Caco-2 (cell line): ENCODE results near the gene UBL7. TPM values are rescaled to one million over a fixed set of nuclear protein-coding genes. Genes with fewer than 3 reads are reported as not detected.

ENCODE experiments used
- BruUV-seq: library from RNA; stranded (reverse); fragments of 400-500 nt; replicated peaks from 2 replicates; lab custom pipeline; 2021; lab: Mats Ljungman, UMichigan
- CTCF ChIA-PET: fragments of 300-600 bp; sonication (Branson Sonifier 250); formaldehyde crosslinking; loops from one replicate; lab custom pipeline; 2022; ENCODE audit warnings: antibody characterized with exemption; lab: Charles Lee
- POLR2A ChIA-PET: fragments of 300-600 bp; sonication (Branson Sonifier 250); formaldehyde crosslinking; loops from one replicate; lab custom pipeline; 2022; ENCODE audit warnings: antibody characterized with exemption; lab: Charles Lee
- DNase-seq, 2 experiments: peaks; one replicate each; pipeline versions ENCODE4 v3.0.0 to v3.0.0-alpha.2; 2020 to 2022
- H3K27me3 ChIP-seq: replicated peaks from 2 replicates; pipeline ENCODE4 v1.6.0; 2011; ENCODE audit warnings: low read length; ENCODE audit not compliant: control insufficient read depth, insufficient read depth
- H3K36me3 ChIP-seq: 2 replicates; pipeline ENCODE4 v1.5.1; 2011; ENCODE audit warnings: low read length; ENCODE audit not compliant: control insufficient read depth, insufficient read depth
- H3K4me1 ChIP-seq: fragments of 250-450 bp; sonication (Bioruptor Pico); 2 replicates; pipeline ENCODE4 v1.5.1; 2020; ENCODE audit warnings: mild to moderate bottlenecking
- H3K4me3 ChIP-seq: 2 replicates; pipeline ENCODE4 v1.5.1; 2011; ENCODE audit warnings: low read depth, mild to moderate bottlenecking, control low read depth, low read length
- H3K9me3 ChIP-seq: fragments of 250-450 bp; sonication (Bioruptor Pico); 2 replicates; pipeline ENCODE4 v1.5.1; 2020; ENCODE audit warnings: mild to moderate bottlenecking, moderate library complexity
- H3K27ac Mint-ChIP-seq: one replicate; pipeline ENCODE4 v1.8.0; 2022; ENCODE audit warnings: mixed read lengths; ENCODE audit not compliant: unreplicated experiment
- H3K27me3 Mint-ChIP-seq: one replicate; pipeline ENCODE4 v1.8.0; 2022; ENCODE audit warnings: mixed read lengths; ENCODE audit not compliant: insufficient read depth, unreplicated experiment
- H3K36me3 Mint-ChIP-seq: one replicate; pipeline ENCODE4 v1.8.0; 2022; ENCODE audit warnings: mild to moderate bottlenecking, mixed read lengths; ENCODE audit not compliant: insufficient read depth, unreplicated experiment
- H3K4me1 Mint-ChIP-seq: one replicate; pipeline ENCODE4 v1.8.0; 2022; ENCODE audit warnings: low read depth, mixed read lengths; ENCODE audit not compliant: unreplicated experiment
- H3K4me3 Mint-ChIP-seq: one replicate; pipeline ENCODE4 v1.8.0; 2022; ENCODE audit warnings: mild to moderate bottlenecking, moderate library complexity, mixed read lengths; ENCODE audit not compliant: unreplicated experiment
- H3K9me3 Mint-ChIP-seq: one replicate; pipeline ENCODE4 v1.8.0; 2022; ENCODE audit warnings: mixed read lengths; ENCODE audit not compliant: unreplicated experiment
- CTCF ChIP-seq, 2 experiments: fragments of 200-600 bp in 1 of 2; IDR thresholded peaks; 1 replicate in 1 of 2; 2 replicates in 1 of 2; pipeline versions ENCODE4 v1.5.1 to v1.8.0; 2011 to 2022; ENCODE audit warnings: antibody characterized with exemption in 1 of 2, control low read depth in 1 of 2, inconsistent platforms in 1 of 2, low read depth in 1 of 2, low read length in 1 of 2, mild to moderate bottlenecking in 1 of 2, moderate library complexity in 1 of 2; ENCODE audit not compliant: insufficient read depth in 1 of 2, severe bottlenecking in 1 of 2, unreplicated experiment in 1 of 2
- intact Hi-C: fragments of 100-400 bp; cut with micrococcal nuclease; formaldehyde crosslinking; loops from one replicate; pipeline ENCODE4 v1.10.0; 2022; ENCODE audit not compliant: unreplicated experiment
- total RNA-seq: library from RNA; stranded (reverse); gene quantifications from 2 replicates; pipeline ENCODE4 v1.2.3, GENCODE V29; 2022

The UBL7 gene
- total RNA-seq, 1 experiment from 2014 or later: 34.4 TPM

- peaks cover 21% of the 10 kb centered on the region for H3K4me1 Mint-ChIP-seq
- Histone ChIP-seq H3K9me3 (no peaks in the 10 kb centered on the region), H3K27me3 (no peaks in the 10 kb centered on the region), H3K4me1 (peaks cover 7% of the 10 kb centered on the region), H3K36me3 (no peaks in the 10 kb centered on the region), H3K4me3 (no peak overlapping the region)
- intact Hi-C loops: no loop called here
- no peak overlapping the region for H3K27ac Mint-ChIP-seq
- H3K27me3 Mint-ChIP-seq: no peaks in the 10 kb centered on the region
- no TSS peak for BruUV-seq
- ChIA-PET CTCF (interaction anchor here (0.6 kb wide), 1 partner anchor 351 kb away, joined by 7 read pairs; no protein-coding TSS in a partner anchor), POLR2A (no interaction called here)
- no peak for TF ChIP-seq CTCF (IDR thresholded peaks at IDR 0.05; ENCODE audit: insufficient read depth in 1 of 2, low read depth in 1 of 2, low read length in 1 of 2, severe bottlenecking in 1 of 2, unreplicated experiment in 1 of 2)
- H3K36me3 Mint-ChIP-seq: no peaks in the 10 kb centered on the region
- H3K9me3 Mint-ChIP-seq: no peaks in the 10 kb centered on the region
- no peak for DNase-seq
- H3K4me3 Mint-ChIP-seq: no peak overlapping the region
Measured at GRCh38 chr15:74403588-74403919, 57.4 kb downstream of the UBL7 start.

DNA sequence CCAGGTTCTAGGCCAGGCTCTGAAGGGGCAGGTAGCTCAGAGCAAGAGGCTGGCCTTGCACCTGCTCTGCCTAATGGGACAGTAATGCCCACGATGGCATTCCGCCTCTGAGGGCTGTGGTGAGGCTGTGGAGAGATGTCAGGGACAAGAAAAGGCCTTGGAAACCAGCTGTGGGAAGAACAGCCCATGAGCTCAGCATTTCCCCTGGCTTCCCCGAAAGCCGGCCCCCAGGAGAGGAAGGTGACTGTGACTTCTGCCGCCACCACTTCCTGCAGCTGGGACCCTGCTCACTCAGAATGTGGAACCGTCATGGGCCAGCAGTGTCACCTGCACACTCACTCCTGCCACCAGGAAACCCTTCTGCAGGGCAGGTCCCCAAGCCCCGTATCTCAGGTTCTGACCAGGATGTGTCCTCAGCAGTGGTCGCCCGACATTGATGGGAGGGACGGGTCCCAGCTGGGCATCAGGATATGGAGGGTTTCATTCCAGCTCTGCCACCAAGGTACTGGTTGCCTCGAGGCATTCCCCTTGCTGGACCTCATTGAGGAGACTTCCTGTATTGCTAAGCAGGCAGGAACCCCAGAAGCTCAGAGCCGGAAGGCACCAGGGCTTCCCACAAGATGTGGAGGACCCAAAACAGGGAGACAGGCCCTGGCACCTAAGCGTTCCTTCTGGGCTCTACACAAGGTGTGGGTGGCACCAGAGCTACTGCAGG lies 57.9 kb downstream of the UBL7 start:
- intact Hi-C loops: no loop called here
- POLR2A ChIA-PET: no interaction called here
- Histone ChIP-seq H3K9me3 (no peaks in the 10 kb centered on the region), H3K4me1 (peaks cover 11% of the 10 kb centered on the region), H3K36me3 (no peaks in the 10 kb centered on the region), H3K4me3 (no peak overlapping the region), H3K27me3 (no peaks in the 10 kb centered on the region)
- peaks cover 25% of the 10 kb centered on the region for H3K4me1 Mint-ChIP-seq
- no peak overlapping the region for H3K27ac Mint-ChIP-seq
- no peaks in the 10 kb centered on the region for H3K9me3 Mint-ChIP-seq
- no peak overlapping the region for H3K4me3 Mint-ChIP-seq
- H3K27me3 Mint-ChIP-seq: no peaks in the 10 kb centered on the region
- CTCF ChIA-PET: interaction anchor here (0.6 to 0.7 kb wide), 2 partner anchors 35 to 351 kb away, joined by 3 to 7 read pairs; no protein-coding TSS in a partner anchor
- BruUV-seq: no TSS peak
- H3K36me3 Mint-ChIP-seq: no peaks in the 10 kb centered on the region
- TF ChIP-seq CTCF (IDR thresholded peaks at IDR 0.05; ENCODE audit: insufficient read depth in 1 of 2, low read depth in 1 of 2, low read length in 1 of 2, severe bottlenecking in 1 of 2, unreplicated experiment in 1 of 2): no peak
- DNase-seq: no peak

DNA sequence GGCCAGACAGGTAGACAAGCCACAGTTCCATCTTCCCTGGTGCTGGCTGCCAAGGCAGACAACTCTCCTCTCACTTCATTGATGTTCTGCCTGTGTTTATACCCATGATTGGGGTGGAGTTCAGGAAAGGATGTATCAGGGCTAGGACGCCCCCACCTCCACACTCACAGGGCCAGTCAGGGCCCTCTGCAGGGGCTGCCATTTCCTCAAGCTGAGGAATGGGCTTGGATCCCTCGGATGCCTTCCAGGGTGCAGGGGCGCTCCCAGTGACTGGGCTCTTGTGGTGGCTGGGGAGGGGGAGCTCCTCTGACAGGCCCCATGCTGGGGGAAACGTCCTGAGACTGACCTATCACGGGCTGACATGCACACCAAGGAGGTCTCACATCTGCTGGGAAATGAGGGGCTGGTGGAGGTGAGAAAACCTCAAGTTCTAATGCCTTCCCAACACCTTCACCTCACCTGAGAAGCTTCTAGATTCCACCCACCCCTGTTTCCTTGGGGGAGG lies 58.6 kb downstream of the UBL7 start:
- Mint-ChIP-seq H3K36me3 (no peaks in the 10 kb centered on the region), H3K27ac (no peak overlapping the region), H3K27me3 (no peaks in the 10 kb centered on the region), H3K4me3 (no peak overlapping the region), H3K4me1 (peaks cover 31% of the 10 kb centered on the region), H3K9me3 (no peaks in the 10 kb centered on the region)
- ChIA-PET CTCF (interaction anchor here (0.7 kb wide), 1 partner anchor 35 kb away, joined by 3 read pairs; no protein-coding TSS in a partner anchor), POLR2A (no interaction called here)
- no peak for DNase-seq
- Histone ChIP-seq H3K4me3 (no peak overlapping the region), H3K36me3 (no peaks in the 10 kb centered on the region), H3K27me3 (no peaks in the 10 kb centered on the region), H3K9me3 (no peaks in the 10 kb centered on the region), H3K4me1 (peaks cover 18% of the 10 kb centered on the region)
- TF ChIP-seq CTCF (IDR thresholded peaks at IDR 0.05; ENCODE audit: insufficient read depth in 1 of 2, low read depth in 1 of 2, low read length in 1 of 2, severe bottlenecking in 1 of 2, unreplicated experiment in 1 of 2): no peak
- BruUV-seq: no TSS peak
- intact Hi-C loops: no loop called here
